Measurements from ENCODE around the gene KLHL35.

DNA sequence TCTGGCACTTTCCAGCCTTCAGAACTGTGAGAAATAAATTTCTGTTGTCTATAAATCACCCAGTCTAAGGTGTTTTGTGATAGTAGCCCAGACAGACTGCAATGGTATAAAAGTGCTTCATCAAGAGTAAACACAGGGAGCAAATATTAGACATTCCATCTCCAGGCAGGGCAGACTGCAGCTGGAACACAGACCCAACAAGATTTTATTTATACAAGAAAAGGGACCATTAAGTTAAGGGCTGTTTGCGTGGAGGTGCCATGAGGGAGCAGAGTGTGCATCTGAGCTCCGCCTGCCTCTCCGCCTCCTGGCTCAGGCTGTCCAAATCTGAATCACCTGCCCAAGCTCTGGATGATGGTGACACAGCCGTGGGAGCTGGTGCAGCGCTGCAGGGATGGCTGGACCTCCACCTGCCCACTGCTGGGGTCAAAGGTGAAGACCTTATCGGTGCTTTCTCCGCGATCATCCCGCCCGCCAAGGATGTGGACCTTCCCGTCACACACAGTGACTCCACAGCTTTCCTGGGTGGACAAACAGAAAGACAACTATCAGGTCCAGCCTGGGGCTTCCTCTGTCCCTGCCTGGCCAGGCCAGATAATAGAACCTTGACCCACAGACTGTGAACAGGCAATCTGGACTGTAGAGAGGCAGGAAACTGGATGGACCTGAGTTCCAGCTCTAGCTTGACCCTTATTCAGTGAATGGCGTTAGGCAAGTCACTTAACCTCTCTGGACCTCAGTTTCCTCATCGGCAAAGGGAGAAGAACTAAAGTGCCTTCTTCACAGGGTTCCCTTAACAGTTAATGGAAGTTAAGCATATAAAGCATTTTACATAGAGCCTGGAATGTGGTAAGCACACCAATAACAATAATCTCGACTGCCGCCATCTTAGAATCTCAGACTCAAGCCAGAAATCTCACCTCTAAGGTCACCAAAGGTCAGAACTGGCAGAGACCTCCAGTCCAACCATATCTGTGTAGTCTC lies 10.5 kb downstream of the KLHL35 start:
- no peak for TF ChIP-seq POLR2A (IDR thresholded peaks at IDR 0.05)
- TF ChIP-seq, protein P1, sequence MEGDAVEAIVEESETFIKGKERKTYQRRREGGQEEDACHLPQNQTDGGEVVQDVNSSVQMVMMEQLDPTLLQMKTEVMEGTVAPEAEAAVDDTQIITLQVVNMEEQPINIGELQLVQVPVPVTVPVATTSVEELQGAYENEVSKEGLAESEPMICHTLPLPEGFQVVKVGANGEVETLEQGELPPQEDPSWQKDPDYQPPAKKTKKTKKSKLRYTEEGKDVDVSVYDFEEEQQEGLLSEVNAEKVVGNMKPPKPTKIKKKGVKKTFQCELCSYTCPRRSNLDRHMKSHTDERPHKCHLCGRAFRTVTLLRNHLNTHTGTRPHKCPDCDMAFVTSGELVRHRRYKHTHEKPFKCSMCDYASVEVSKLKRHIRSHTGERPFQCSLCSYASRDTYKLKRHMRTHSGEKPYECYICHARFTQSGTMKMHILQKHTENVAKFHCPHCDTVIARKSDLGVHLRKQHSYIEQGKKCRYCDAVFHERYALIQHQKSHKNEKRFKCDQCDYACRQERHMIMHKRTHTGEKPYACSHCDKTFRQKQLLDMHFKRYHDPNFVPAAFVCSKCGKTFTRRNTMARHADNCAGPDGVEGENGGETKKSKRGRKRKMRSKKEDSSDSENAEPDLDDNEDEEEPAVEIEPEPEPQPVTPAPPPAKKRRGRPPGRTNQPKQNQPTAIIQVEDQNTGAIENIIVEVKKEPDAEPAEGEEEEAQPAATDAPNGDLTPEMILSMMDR (IDR thresholded peaks at IDR 0.05), result no peak

Data from uterus (tissue), 2 donors.